ENCODE data around the gene GOLGA1.

GRCh38 chr9:124913378-124913777, 27.5 kb downstream of the GOLGA1 start:
- no peak for TF ChIP-seq CHD2 (IDR thresholded peaks at IDR 0.05; ENCODE audit: borderline replicate concordance, low read depth, low read length)
- TF ChIP-seq DPF2 (IDR thresholded peaks at IDR 0.05) = no peak
- TF ChIP-seq EGR1 (IDR thresholded peaks at IDR 0.05; ENCODE audit: borderline replicate concordance in 1 of 2, low read depth in 2 of 2, low read length in 2 of 2) = no peak
- TF ChIP-seq JUNB (IDR thresholded peaks at IDR 0.05) = no peak
- TF ChIP-seq ATF3 (IDR thresholded peaks at IDR 0.05; ENCODE audit: borderline replicate concordance, extremely low read depth, low read depth, low read length) = no peak
- TF ChIP-seq TAF1 (IDR thresholded peaks at IDR 0.05; ENCODE audit: borderline replicate concordance, low read depth, low read length) = no peak
- TF ChIP-seq FOXM1 (IDR thresholded peaks at IDR 0.05; ENCODE audit: low read depth, low read length) = no peak
- no peak for TF ChIP-seq POLR2AphosphoS5 (IDR thresholded peaks at IDR 0.05; ENCODE audit: low read length)
- no peak for TF ChIP-seq FOS (IDR thresholded peaks at IDR 0.05; ENCODE audit: borderline replicate concordance, extremely low read depth, insufficient read length)
- no peak for TF ChIP-seq NFYB (IDR thresholded peaks at IDR 0.05; ENCODE audit: insufficient read depth, low read depth, low read length)
- TF ChIP-seq CTCF (IDR thresholded peaks at IDR 0.05 in 2 of 3, conservative IDR thresholded peaks at IDR 0.05 in 1 of 3; ENCODE audit: control insufficient read depth in 2 of 3, extremely low read depth in 1 of 3, insufficient read depth in 1 of 3, low read depth in 3 of 3, low read length in 3 of 3) = no peak
- no peak for TF ChIP-seq SP1 (IDR thresholded peaks at IDR 0.05; ENCODE audit: low read depth, low read length)
